ENCODE results near the gene SECTM1.

GRCh38 chr17:82345151-82345976 lies 11.8 kb upstream of the SECTM1 start:
- TF ChIP-seq ZNF565 (CRISPR knock-in tag; conservative IDR thresholded peaks at IDR 0.05; ENCODE audit: low read depth) = no peak
- TF ChIP-seq PPARA (CRISPR knock-in tag; IDR thresholded peaks at IDR 0.05; ENCODE audit: borderline replicate concordance) = no peak
- TF ChIP-seq ZFP3 (CRISPR knock-in tag; IDR thresholded peaks at IDR 0.05) = no peak
- no peak for TF ChIP-seq TSHZ2 (CRISPR knock-in tag; IDR thresholded peaks at IDR 0.05)
- no peak for TF ChIP-seq ARNTL (CRISPR knock-in tag; IDR thresholded peaks at IDR 0.05; ENCODE audit: borderline replicate concordance, low read depth)
- no peak for TF ChIP-seq GLIS3 (CRISPR knock-in tag; IDR thresholded peaks at IDR 0.05)
